Heart left ventricle (tissue), 16 donors: ENCODE measurements around the gene RUNX2. TPM values are rescaled to one million over a fixed set of nuclear protein-coding genes. Genes with fewer than 3 reads are reported as not detected.

Experiments
- ATAC-seq, 4 donors: fragments of 200-7000 bp; cut with Tn5 transposase; one replicate each; pipeline ENCODE4 v1.9.1; 2020 to 2022; ENCODE audit warnings: moderate library complexity in 4 of 4, mild to moderate bottlenecking in 3 of 4, moderate number of reproducible peaks in 1 of 4
- DNase-seq, 5 donors: peaks; one replicate each; pipeline ENCODE4 v3.0.0-alpha.2; 2020
- H3K27ac ChIP-seq, 12 donors: fragments of 200-600 bp; sonication (generic) in 4 of 12; one replicate each; pipeline versions ENCODE4 v1.5.0 to v1.8.0; 2016 to 2022; ENCODE audit warnings: mild to moderate bottlenecking in 2 of 12
- H3K27me3 ChIP-seq, 9 donors: fragments of 200-600 bp; sonication (generic) in 2 of 9; one replicate each; pipeline versions ENCODE4 v1.5.1 to v1.8.0; 2016 to 2022; ENCODE audit warnings: mild to moderate bottlenecking in 3 of 9
- H3K36me3 ChIP-seq, 9 donors: fragments of 200-600 bp; sonication (generic) in 2 of 9; one replicate each; pipeline versions ENCODE4 v1.5.0 to v1.8.0; 2018 to 2022; ENCODE audit warnings: mild to moderate bottlenecking in 2 of 9
- H3K4me1 ChIP-seq, 12 donors: fragments of 200-600 bp; sonication (generic) in 4 of 12; one replicate each; pipeline versions ENCODE4 v1.5.0 to v1.8.0; 2016 to 2022; ENCODE audit warnings: mild to moderate bottlenecking in 3 of 12
- H3K4me3 ChIP-seq, 12 donors: fragments of 200-600 bp; sonication (generic) in 4 of 12; one replicate each; pipeline versions ENCODE4 v1.5.0 to v1.8.0; 2017 to 2022; ENCODE audit warnings: mild to moderate bottlenecking in 9 of 12, moderate library complexity in 4 of 12
- H3K9me3 ChIP-seq, 12 donors: fragments of 200-600 bp; sonication (generic) in 4 of 12; one replicate each; pipeline versions ENCODE4 v1.5.0 to v1.8.0; 2016 to 2022; ENCODE audit warnings: mild to moderate bottlenecking in 1 of 12
- POLR2A ChIP-seq, 2 donors: fragments of 450-650 bp; IDR thresholded peaks; one replicate each; pipeline ENCODE4 v1.6.1; 2017; ENCODE audit warnings: antibody characterized with exemption in 2 of 2, mild to moderate bottlenecking in 2 of 2, moderate library complexity in 2 of 2
- WGBS, 4 donors: extraction: QIAGEN DNeasy Blood & Tissue Kit in 2 of 4; methylation state at CpG; one replicate each; pipeline versions ENCODE4 v1.1.5 to v1.1.7; 2013 to 2018; 5-methylcytosine and 5-hydroxymethylcytosine counted together
- intact Hi-C, 10 donors: fragments of 100-400 bp; cut with DNase I; formaldehyde crosslinking; loops; one replicate each; pipeline versions ENCODE4 v1.11.1 to v1.14.2; 2022
- polyA plus RNA-seq, 2 donors: library from polyadenylated mRNA; stranded (reverse); fragments of 200-250 nt; gene quantifications; one replicate each; pipeline ENCODE4 v1.2.3, GENCODE V29; 2013
- total RNA-seq, 9 donors: library from RNA; depleted of rRNA in 2 of 9; stranded (reverse); fragments of >200 nt in 2 of 9; fragmentation: NEBNext Ultra II Directional in 3 of 9; extraction: Animal tissue kit (Norgen Biotek cat#: 25700) in 3 of 9; gene quantifications; one replicate each; pipeline versions ENCODE4 v1.1.0 to v1.2.4, GENCODE V29; 2016 to 2023
- TF ChIP-seq, protein P1 (sequence below), 12 donors: fragments of 200-600 bp; sonication (generic) in 4 of 12; IDR thresholded peaks; one replicate each; pipeline versions ENCODE4 v1.5.0 to v1.8.0; 2018 to 2022; ENCODE audit warnings: antibody characterized with exemption in 12 of 12, mild to moderate bottlenecking in 5 of 12
- donor health status: ischemic (EF 13 %, LVEDD 7.1; RV severe dilation, severe dysfunction).
- donor health status: healthy with polysubstance abuse.
- donor health status: DM: no; HTN: yes; CAD: no.
- donor health status: DM: no; HTN: no; CAD: no.
- donor health status: ischemic (EF 25% LVEDD 6.9; RV normal size, moderate dysfunction).
- donor health status: ischemic (EF 25% LVEDD 5.7; RV mildly dilated, moderate dysfunction).
- donor health status: healthy.
- donor health status: DM: yes; HTN: yes; CAD: no.
- donor health status: ischemic (EF 35%, LVEDD 5.7; RV mildly dilated, moderate dysfunction).
- donor health status: nonischemic (EF 11% LVEDD 7.7; RV severe dilation, severe dysfunction).
- donor health status: DM: yes; HTN: yes; CAD: no.
- donor health status: PGD.
- donor health status: ischemic (EF 29% LVEDD 5.4; RV normal size, mild dysfunction).
- donor health status: nonischemic (EF 23%, LVEDD 6.1; RV moderate dilation, normal function).

RUNX2 gene
- total and polyA plus RNA-seq, 11 donors, result 0.37 to 3.1 (median 2.0) TPM

DNA sequence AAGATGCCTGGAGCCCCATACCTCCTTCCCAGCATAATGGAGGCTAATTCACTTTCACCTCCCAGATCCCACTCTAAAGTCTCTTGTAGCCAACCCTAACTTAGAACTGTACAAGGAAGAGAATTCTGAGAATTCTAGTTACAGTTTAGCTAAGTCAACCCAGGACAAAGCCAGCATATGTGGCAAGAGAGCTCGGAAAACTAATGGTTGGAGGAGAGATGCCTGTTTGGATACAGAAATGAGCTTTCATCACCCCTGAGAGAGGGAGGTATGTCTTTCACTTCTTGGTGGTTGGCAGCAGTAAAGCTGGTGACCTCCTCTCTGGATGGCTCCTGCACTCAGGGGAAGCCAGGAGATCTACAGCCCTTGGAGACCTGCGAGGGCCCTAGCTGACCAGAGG lies 302.2 kb downstream of the RUNX2 start:
- DNase-seq (no peak), ATAC-seq (no peak)
- WGBS, 4 donors, result 69 to 86% (median 75%) methylated on average over 2 of the region's 2 CpGs
- Histone ChIP-seq H3K9me3 (no peaks in the 10 kb centered on the region), H3K4me3 (no peak overlapping the region), H3K4me1 (no peaks in the 10 kb centered on the region), H3K36me3 (no peaks in the 10 kb centered on the region), H3K27ac (no peak overlapping the region), H3K27me3 (no peaks in the 10 kb centered on the region)
- intact Hi-C loops, result no loop called here
- TF ChIP-seq, protein P1, sequence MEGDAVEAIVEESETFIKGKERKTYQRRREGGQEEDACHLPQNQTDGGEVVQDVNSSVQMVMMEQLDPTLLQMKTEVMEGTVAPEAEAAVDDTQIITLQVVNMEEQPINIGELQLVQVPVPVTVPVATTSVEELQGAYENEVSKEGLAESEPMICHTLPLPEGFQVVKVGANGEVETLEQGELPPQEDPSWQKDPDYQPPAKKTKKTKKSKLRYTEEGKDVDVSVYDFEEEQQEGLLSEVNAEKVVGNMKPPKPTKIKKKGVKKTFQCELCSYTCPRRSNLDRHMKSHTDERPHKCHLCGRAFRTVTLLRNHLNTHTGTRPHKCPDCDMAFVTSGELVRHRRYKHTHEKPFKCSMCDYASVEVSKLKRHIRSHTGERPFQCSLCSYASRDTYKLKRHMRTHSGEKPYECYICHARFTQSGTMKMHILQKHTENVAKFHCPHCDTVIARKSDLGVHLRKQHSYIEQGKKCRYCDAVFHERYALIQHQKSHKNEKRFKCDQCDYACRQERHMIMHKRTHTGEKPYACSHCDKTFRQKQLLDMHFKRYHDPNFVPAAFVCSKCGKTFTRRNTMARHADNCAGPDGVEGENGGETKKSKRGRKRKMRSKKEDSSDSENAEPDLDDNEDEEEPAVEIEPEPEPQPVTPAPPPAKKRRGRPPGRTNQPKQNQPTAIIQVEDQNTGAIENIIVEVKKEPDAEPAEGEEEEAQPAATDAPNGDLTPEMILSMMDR (IDR thresholded peaks at IDR 0.05), result no peak
- TF ChIP-seq POLR2A (IDR thresholded peaks at IDR 0.05), result no peak

DNA sequence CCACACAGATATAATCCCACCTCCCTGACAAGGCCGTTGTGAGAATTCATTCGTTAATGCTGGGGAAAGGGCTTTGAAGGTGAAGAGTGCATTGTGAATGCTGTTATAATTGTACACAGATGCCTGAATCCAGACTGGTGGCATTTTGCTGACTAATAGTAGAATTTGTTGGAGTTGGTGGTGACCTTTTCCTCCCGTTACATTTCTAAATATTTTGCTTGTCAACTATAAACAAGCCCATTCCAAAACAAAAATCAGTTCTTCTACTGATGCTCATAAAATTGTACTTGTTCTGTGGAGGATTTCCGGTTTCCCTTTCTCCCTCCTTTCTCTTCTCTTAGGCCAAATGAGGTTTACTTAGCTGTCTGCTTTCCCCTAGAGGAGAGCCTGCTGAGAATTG lies 302.7 kb downstream of the RUNX2 start:
- DNase-seq (no peak), ATAC-seq (no peak)
- Histone ChIP-seq H3K9me3 (no peaks in the 10 kb centered on the region), H3K4me3 (no peak overlapping the region), H3K27ac (no peak overlapping the region), H3K36me3 (no peaks in the 10 kb centered on the region), H3K27me3 (peaks cover 0 to 4% (median 0%) of the 10 kb centered on the region in 9 donors), H3K4me1 (no peaks in the 10 kb centered on the region)
- intact Hi-C loops, result no loop called here
- no peak for TF ChIP-seq POLR2A (IDR thresholded peaks at IDR 0.05)
- TF ChIP-seq, protein P1 (IDR thresholded peaks at IDR 0.05), result no peak
- WGBS, 4 donors, result 75 to 88% (median 80%) methylated on average over 4 of the region's 4 CpGs

DNA sequence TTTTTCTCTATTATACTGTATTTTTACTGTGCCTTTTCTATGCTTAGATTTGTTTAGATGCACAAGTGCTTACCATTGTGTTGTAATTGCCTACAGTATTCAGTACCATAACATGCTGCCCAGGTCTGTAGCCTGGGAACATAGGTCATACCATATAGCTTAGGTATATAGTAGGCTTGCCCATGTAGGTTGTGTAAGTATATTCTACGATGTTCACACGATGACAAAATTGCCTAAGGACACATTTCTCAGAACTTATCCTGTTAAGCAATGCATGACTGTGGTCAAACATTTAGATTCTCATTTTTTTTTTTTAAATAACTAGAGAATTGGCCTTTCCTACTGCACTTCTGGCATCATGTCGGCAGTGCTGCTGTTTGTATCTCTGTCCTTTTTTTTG lies 303.3 kb downstream of the RUNX2 start:
- H3K4me3 ChIP-seq, result no peak overlapping the region
- no peaks in the 10 kb centered on the region for H3K9me3 ChIP-seq
- no peak for ATAC-seq
- WGBS, 4 donors, result 90 to 97% (median 95%) methylated on average over 3 of the region's 3 CpGs
- no peaks in the 10 kb centered on the region for H3K36me3 ChIP-seq
- H3K27ac ChIP-seq, result no peak overlapping the region
- intact Hi-C loops, result no loop called here
- H3K4me1 ChIP-seq, result no peaks in the 10 kb centered on the region
- TF ChIP-seq, protein P1 (IDR thresholded peaks at IDR 0.05), result no peak
- TF ChIP-seq POLR2A (IDR thresholded peaks at IDR 0.05), result no peak
- DNase-seq, result no peak
- H3K27me3 ChIP-seq, result peaks cover 0 to 6% (median 0%) of the 10 kb centered on the region in 9 donors

DNA sequence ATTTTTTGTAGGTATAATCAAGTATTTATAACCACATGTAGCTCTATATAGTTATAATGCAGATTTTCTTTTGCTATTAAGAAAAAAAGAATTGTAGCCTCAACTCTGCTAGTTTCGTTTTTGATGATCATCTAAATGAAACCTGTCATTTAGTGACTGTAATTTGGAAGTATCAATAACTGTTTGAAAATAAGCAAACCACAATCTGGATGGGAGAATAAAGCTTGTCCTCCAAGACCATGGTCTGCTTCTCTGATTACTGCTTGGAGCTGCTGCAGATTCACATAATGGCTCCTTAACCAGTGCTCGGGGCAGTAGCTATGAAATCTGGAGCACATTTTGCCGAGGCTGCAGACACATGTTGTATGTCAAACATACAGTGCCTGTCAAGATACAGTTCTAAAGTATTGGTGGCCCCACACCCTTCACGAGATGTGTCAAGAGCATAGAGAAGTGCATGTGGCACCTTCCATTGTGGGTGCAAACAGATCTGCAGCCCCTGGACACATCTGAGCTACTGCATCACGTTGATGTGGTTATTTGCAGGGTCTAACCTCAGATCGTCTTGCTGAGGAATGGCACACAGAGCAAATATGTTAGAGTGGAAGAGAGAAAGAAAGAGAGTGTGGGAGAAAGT lies 305.3 kb downstream of the RUNX2 start:
- no peaks in the 10 kb centered on the region for H3K4me1 ChIP-seq
- TF ChIP-seq, protein P1 (IDR thresholded peaks at IDR 0.05), result no peak
- no peak for TF ChIP-seq POLR2A (IDR thresholded peaks at IDR 0.05)
- ATAC-seq (no peak), DNase-seq (no peak)
- intact Hi-C loops, result no loop called here
- no peak overlapping the region for H3K4me3 ChIP-seq
- H3K27ac ChIP-seq, result no peak overlapping the region
- WGBS, 4 donors, result 77 to 92% (median 78%) methylated on average over 6 of the region's 6 CpGs
- H3K27me3 ChIP-seq, result peaks cover 0 to 6% (median 0%) of the 10 kb centered on the region in 9 donors
- H3K36me3 ChIP-seq, result no peaks in the 10 kb centered on the region
- no peaks in the 10 kb centered on the region for H3K9me3 ChIP-seq
